KMS-11 (cell line): Measurements from ENCODE around the gene TBC1D8.

ENCODE experiments used
- H2AFZ ChIP-seq: fragments of 200-600 bp; sonication (generic); 2 replicates; pipeline ENCODE4 v1.6.1; 2016; ENCODE audit warnings: antibody characterized with exemption, mixed run types, low read depth
- H3K27ac ChIP-seq: fragments of 200-600 bp; sonication (generic); 2 replicates; pipeline ENCODE4 v1.6.1; 2016; ENCODE audit warnings: mild to moderate bottlenecking, mixed run types
- H3K27me3 ChIP-seq: fragments of 200-600 bp; sonication (generic); 2 replicates; pipeline ENCODE4 v1.6.1; 2017; ENCODE audit warnings: mild to moderate bottlenecking, low read depth, mixed run types, moderate library complexity; ENCODE audit not compliant: insufficient read depth
- H3K36me3 ChIP-seq: fragments of 200-600 bp; sonication (generic); 2 replicates; pipeline ENCODE4 v1.6.1; 2017; ENCODE audit warnings: mild to moderate bottlenecking, mixed run types; ENCODE audit not compliant: insufficient read depth
- H3K4me1 ChIP-seq: fragments of 200-600 bp; sonication (generic); 2 replicates; pipeline ENCODE4 v1.6.1; 2016; ENCODE audit warnings: mild to moderate bottlenecking, low read depth, mixed run types; ENCODE audit not compliant: poor library complexity, severe bottlenecking
- H3K4me2 ChIP-seq: fragments of 200-600 bp; sonication (generic); 2 replicates; pipeline ENCODE4 v1.7.0; 2016; ENCODE audit warnings: mild to moderate bottlenecking, mixed run types
- H3K4me3 ChIP-seq: fragments of 200-600 bp; sonication (generic); IDR thresholded peaks from 2 replicates; pipeline ENCODE4 v1.6.1; 2017; ENCODE audit warnings: low read depth, low read length, mixed read lengths; ENCODE audit not compliant: insufficient read depth
- H3K79me2 ChIP-seq: fragments of 200-600 bp; sonication (generic); 2 replicates; pipeline ENCODE4 v1.6.1; 2016; ENCODE audit warnings: low read depth, mixed run types; ENCODE audit not compliant: insufficient read depth
- H3K9ac ChIP-seq: fragments of 200-600 bp; sonication (generic); 2 replicates; pipeline ENCODE4 v1.6.1; 2016; ENCODE audit warnings: mild to moderate bottlenecking, mixed run types
- H4K20me1 ChIP-seq: fragments of 200-600 bp; sonication (generic); 2 replicates; pipeline ENCODE4 v1.6.1; 2016; ENCODE audit warnings: mild to moderate bottlenecking, mixed run types; ENCODE audit not compliant: insufficient read depth
- TF ChIP-seq, protein P1 (sequence below): fragments of 200-600 bp; sonication (generic); conservative IDR thresholded peaks from 2 replicates; pipeline ENCODE4 v1.6.1; 2017; ENCODE audit warnings: low read depth, mild to moderate bottlenecking, antibody characterized with exemption, low read length, moderate library complexity, mixed read lengths

TBC1D8 gene

DNA sequence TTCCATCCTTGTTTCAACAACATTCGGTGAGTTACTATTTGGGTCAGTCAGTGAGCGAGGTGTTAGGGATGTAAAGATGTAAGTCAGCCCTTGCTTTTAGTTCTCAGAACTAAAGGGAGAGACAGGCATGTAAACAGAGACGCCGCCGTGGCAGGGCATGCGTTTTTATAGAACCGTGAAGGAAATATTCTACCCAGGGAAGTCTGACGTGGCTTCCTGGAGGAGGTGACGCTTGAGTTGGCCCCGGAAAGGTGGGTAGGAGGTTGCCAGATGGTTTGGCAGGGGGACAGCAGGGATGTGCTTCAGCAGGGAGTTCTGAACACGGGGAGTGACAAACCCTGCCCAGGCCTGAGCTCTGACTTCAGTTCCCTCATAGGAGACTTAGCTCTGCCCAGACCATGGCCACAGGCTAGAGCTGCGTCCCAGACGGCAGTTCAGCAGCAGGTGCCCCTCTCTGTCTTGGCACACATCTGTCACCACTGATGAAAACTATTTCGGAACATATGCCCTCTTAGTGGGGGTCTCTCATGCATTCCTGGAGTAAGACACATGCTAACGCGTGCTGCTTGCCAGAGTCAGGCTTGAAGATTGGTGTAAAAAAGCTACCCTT is 172.5 kb downstream of the TBC1D8 start:
- H2AFZ ChIP-seq, result no peak overlapping the region
- TF ChIP-seq, protein P1, sequence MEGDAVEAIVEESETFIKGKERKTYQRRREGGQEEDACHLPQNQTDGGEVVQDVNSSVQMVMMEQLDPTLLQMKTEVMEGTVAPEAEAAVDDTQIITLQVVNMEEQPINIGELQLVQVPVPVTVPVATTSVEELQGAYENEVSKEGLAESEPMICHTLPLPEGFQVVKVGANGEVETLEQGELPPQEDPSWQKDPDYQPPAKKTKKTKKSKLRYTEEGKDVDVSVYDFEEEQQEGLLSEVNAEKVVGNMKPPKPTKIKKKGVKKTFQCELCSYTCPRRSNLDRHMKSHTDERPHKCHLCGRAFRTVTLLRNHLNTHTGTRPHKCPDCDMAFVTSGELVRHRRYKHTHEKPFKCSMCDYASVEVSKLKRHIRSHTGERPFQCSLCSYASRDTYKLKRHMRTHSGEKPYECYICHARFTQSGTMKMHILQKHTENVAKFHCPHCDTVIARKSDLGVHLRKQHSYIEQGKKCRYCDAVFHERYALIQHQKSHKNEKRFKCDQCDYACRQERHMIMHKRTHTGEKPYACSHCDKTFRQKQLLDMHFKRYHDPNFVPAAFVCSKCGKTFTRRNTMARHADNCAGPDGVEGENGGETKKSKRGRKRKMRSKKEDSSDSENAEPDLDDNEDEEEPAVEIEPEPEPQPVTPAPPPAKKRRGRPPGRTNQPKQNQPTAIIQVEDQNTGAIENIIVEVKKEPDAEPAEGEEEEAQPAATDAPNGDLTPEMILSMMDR, result no peak
- H3K27ac ChIP-seq, result no peak overlapping the region
- H3K27me3 ChIP-seq, result no peaks in the 10 kb centered on the region
- H3K4me2 ChIP-seq, result no peak overlapping the region
- no peaks in the 10 kb centered on the region for H4K20me1 ChIP-seq
- H3K4me1 ChIP-seq, result no peaks in the 10 kb centered on the region
- H3K36me3 ChIP-seq, result no peaks in the 10 kb centered on the region
- H3K9ac ChIP-seq, result no peak overlapping the region
- no peaks in the 10 kb centered on the region for H3K79me2 ChIP-seq
- no peak overlapping the region for H3K4me3 ChIP-seq

DNA sequence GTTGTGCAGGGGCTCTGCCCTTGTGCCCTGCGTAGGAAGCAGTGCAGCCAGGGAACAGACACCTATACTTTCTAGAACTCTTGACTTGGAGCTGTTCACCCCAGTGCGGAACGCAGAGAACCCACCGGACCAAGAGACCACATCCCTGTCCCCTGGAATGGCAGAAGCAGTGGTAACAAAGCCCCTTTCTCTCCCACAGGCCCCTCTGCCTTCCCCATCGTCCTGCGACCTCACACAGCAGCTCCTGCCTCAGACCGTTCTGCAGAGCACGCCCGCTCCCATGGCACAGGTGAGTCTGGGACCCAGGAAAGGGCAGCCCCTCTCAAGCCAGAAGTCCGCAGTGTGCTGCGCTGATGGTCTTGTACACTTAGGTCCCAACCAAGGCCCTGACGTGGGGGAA is 173.7 kb downstream of the TBC1D8 start:
- TF ChIP-seq, protein P1, result no peak
- Histone ChIP-seq H2AFZ (no peak overlapping the region), H3K4me3 (no peak overlapping the region), H3K4me1 (no peaks in the 10 kb centered on the region), H3K36me3 (no peaks in the 10 kb centered on the region), H3K27ac (no peak overlapping the region), H3K27me3 (no peaks in the 10 kb centered on the region), H4K20me1 (no peaks in the 10 kb centered on the region), H3K4me2 (no peak overlapping the region), H3K79me2 (no peaks in the 10 kb centered on the region), H3K9ac (no peak overlapping the region)

DNA sequence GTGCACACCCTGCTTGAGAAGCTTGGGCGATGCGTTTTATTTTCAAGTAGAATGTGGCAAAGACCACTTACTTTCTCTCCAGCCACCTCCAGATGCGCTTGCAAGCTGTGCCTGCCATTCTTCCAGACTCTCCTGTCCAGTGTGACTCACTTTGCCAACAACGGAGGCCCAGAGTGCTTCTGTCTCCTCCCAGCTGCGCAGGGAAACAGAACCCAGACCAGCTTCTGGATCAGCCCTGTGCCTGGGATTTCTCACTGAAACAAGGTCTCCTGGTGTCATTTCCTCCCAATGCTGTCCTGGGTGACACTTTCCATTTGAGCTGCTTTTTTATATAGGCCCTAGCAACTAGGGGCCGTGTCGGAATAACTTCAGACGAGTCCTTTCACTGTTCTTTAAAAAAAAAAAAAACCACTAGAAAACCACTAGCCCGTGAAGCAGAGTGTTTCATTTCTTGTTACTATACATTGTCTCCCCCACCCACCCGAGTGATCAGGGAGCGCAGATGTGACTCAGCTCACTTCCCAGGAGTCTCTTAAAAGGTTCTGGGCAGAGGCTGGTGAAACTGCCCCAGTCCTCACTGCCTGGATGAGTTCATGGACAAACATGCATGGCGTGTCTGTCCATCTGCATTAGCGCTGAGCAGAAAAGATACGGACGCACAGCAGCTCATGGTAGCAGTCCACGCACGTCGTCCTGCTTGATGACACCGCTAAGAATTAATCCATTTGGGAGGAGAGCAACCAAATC is 174.4 kb downstream of the TBC1D8 start:
- H3K4me3 ChIP-seq, result no peak overlapping the region
- H3K79me2 ChIP-seq, result no peaks in the 10 kb centered on the region
- H3K4me1 ChIP-seq, result no peaks in the 10 kb centered on the region
- H2AFZ ChIP-seq, result no peak overlapping the region
- no peak overlapping the region for H3K27ac ChIP-seq
- no peak overlapping the region for H3K4me2 ChIP-seq
- H3K27me3 ChIP-seq, result no peaks in the 10 kb centered on the region
- no peak overlapping the region for H3K9ac ChIP-seq
- H4K20me1 ChIP-seq, result no peaks in the 10 kb centered on the region
- no peaks in the 10 kb centered on the region for H3K36me3 ChIP-seq
- TF ChIP-seq, protein P1, result no peak

DNA sequence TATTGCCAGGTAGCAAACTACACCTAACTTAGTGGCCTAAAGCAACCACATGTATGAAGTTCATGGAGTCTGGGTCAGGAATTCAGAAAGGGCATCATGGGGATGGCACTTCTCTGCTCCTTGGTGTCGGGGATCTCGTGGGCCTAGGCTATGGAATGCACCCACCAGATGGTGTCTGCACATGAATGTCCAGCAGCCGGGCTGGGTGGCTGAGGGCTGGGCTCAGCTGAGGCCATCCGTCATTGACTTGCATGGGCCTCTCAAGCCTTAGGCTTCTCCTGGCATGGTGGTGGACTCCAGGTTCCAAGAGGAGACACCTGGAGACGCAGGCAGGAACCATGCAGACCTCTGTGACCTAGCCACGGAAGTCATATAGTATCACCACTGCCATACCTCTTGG is 175.1 kb downstream of the TBC1D8 start:
- Histone ChIP-seq H3K4me1 (no peaks in the 10 kb centered on the region), H4K20me1 (no peaks in the 10 kb centered on the region), H3K36me3 (no peaks in the 10 kb centered on the region), H3K4me2 (no peak overlapping the region), H3K4me3 (no peak overlapping the region), H3K9ac (no peak overlapping the region), H2AFZ (no peak overlapping the region), H3K27me3 (no peaks in the 10 kb centered on the region), H3K79me2 (no peaks in the 10 kb centered on the region), H3K27ac (no peak overlapping the region)
- TF ChIP-seq, protein P1, result no peak
